ENCODE measurements around the gene ATXN10. TPM values are rescaled to one million over a fixed set of nuclear protein-coding genes. Genes with fewer than 3 reads are reported as not detected.
"Not testable (repeated sequence)": the region's sequence is repeated elsewhere in the genome, so short reads cannot be mapped to it uniquely, and the experiment has no call there.

The ATXN10 gene
- total RNA-seq: 101 and 108 TPM in 2 replicates
- 202 TPM for polyA plus RNA-seq (2012)

- DNase-seq (ENCODE audit: low read depth): peak; percentile 77
Measured at GRCh38 chr22:45671783-45672563, at the start of gene ATXN10. TSS of gene ATXN10 (plus strand) at chr22:45671834. CDS start at chr22:45672064, 230 bp downstream.

GRCh38 chr22:45621836-45622600, 49.6 kb upstream of the ATXN10 start:
- no peak for DNase-seq (ENCODE audit: low read depth)

- DNase-seq (ENCODE audit: low read depth): not testable (repeated sequence)
Measured at GRCh38 chr22:45623464-45624145, 48.0 kb upstream of the ATXN10 start.

GRCh38 chr22:45626198-45626651, 45.4 kb upstream of the ATXN10 start:
- DNase-seq (ENCODE audit: low read depth): no peak

GRCh38 chr22:45627489-45628233, 44.0 kb upstream of the ATXN10 start:
- DNase-seq (ENCODE audit: low read depth): no peak

GRCh38 chr22:45628515-45628914, 43.1 kb upstream of the ATXN10 start:
- no peak for DNase-seq (ENCODE audit: low read depth)

GRCh38 chr22:45629469-45630089, 42.1 kb upstream of the ATXN10 start:
- DNase-seq (ENCODE audit: low read depth): no peak

GRCh38 chr22:45630436-45630835, 41.2 kb upstream of the ATXN10 start:
- DNase-seq (ENCODE audit: low read depth): no peak

GRCh38 chr22:45631140-45631840, 40.3 kb upstream of the ATXN10 start:
- DNase-seq (ENCODE audit: low read depth): no peak

GRCh38 chr22:45631841-45632238, 39.8 kb upstream of the ATXN10 start:
- DNase-seq (ENCODE audit: low read depth): no peak

- no peak for DNase-seq (ENCODE audit: low read depth)
Measured at GRCh38 chr22:45632791-45633515, 38.7 kb upstream of the ATXN10 start.

GRCh38 chr22:45636683-45637082, 35.0 kb upstream of the ATXN10 start:
- no peak for DNase-seq (ENCODE audit: low read depth)

GRCh38 chr22:45638197-45638596, 33.4 kb upstream of the ATXN10 start:
- no peak for DNase-seq (ENCODE audit: low read depth)

- DNase-seq (ENCODE audit: low read depth): no peak
Measured at GRCh38 chr22:45638834-45639746, 32.5 kb upstream of the ATXN10 start.

- no peak for DNase-seq (ENCODE audit: low read depth)
Measured at GRCh38 chr22:45639747-45640102, 31.9 kb upstream of the ATXN10 start.

- no peak for DNase-seq (ENCODE audit: low read depth)
Measured at GRCh38 chr22:45640291-45640940, 31.2 kb upstream of the ATXN10 start.

GRCh38 chr22:45640941-45641621, 30.6 kb upstream of the ATXN10 start:
- DNase-seq (ENCODE audit: low read depth): no peak
